Measurements from ENCODE around the gene VPS13A. TPM values are rescaled to one million over a fixed set of nuclear protein-coding genes. Genes with fewer than 3 reads are reported as not detected.

The VPS13A gene
- 10 to 100 TPM; 31.0 to 40.9 (median 35.3) TPM for polyA plus RNA-seq (ENCODE audit: insufficient read length in 4 of 4)

DNA sequence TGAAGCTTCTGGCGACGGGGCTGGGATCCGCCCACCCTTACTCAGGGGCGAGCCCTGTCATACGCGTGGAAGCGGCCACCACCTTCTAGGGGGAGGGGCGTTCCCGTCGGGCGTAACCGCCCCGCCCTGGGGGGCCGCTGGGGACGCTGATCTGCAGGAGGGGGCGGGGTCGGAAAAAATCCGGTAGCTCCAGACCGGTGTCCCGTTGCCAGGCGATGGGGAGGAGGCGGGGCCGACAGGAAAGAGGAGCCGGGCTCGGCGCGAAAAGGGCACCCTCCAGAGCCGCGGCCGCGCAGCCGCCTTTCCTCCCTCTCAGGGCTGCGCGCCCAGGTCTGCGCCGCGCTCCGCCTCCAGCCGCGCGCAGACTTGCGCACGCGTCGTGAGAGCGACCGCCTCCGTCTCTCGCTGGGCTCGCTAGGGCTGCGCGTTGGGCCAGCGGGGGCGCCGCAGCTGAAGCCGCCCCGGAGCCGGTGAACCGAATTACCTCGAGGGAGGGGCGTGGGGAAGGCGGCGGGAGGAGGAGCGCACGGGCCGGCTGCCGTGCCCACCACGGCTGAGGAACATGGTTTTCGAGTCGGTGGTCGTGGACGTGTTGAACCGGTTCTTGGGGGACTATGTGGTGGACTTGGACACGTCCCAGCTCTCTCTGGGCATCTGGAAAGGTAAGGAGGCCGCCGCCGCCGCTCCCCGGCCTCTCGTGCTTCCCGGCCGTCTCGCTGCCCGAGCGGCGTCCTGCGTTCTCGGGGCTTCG is at the start of gene VPS13A:
TSS of gene VPS13A (plus strand) at position 392 of the 751 bp plus-strand sequence. CDS start at position 563, 171 bp downstream.
- DNase-seq (ENCODE audit: low read depth in 4 of 4, low spot score in 3 of 4) = peak; percentile 83 to 88 (median 85)

DNA sequence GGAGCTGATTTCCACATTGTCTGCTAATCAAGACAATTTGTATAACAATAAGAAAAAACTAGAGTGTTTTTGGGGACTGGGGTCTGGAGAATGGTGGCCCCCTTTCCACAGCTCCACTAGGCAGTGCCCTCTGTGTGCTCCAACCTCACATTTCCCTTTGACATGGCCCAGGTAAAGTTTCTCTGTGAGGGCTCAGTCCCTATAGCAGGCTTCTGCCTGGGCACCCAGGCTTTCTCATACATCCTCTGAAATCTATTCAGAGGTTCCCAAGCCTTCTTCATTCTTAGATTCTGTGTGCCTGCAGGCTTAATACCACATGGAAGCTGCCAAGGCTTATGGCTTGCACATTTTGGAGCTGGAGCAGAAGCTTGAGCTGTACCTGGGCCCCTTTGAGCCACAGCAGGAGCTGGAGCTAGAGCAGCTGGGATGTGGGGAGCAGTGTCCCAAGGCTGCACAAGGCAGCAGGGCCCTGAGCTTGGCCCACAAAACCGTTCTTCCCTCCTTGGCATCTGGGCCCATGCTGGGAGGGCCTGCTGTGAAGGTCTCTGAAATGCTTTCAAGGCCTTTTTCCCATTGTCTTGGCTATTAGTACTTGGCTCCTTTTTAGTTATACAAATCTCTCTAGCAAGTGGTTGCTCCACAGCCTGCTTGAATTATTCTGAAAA is 49.1 kb upstream of the VPS13A start:
- no peak for DNase-seq (ENCODE audit: low read depth in 4 of 4, low spot score in 3 of 4)

DNA sequence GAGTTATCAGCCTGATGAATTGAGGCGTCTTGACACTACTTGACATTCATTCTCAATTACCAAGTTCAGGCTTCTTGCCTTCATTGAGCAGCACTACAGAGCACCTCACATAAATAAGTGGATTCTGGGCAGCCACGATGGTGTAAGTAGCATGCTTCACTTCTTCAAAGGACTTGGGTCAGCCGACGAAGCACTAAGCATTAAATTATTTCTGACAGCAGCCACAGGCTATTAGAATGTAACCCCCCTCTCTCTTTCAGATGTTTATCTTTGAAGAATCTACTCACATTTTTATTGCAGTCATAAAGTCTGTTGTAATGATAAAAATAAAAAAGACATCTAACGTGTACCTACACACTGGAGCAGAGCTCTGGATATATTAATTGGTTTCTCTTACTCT is 45.9 kb upstream of the VPS13A start:
- peak in 2 of 4 donors; percentile 5 to 8 for DNase-seq (ENCODE audit: low read depth in 4 of 4, low spot score in 3 of 4)

DNA sequence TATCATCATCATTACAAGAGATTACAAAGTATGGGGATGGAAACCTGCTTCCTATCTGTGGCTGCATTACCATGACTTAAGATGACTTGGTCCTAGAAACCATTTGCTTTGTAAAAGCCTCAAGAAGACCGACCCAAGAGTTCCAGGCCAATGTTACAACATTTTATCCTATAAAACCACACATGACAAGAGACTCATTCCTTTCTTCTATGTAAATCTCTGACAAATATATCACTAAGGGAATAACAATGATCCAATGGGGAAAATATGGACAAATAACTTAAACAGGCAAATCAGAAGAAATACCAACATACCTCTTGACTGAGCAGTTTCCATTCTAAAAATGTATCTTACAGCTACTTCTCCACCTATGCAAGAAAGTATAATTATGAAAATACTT is 44.3 kb upstream of the VPS13A start:
- DNase-seq (ENCODE audit: low read depth in 4 of 4, low spot score in 3 of 4) = no peak

DNA sequence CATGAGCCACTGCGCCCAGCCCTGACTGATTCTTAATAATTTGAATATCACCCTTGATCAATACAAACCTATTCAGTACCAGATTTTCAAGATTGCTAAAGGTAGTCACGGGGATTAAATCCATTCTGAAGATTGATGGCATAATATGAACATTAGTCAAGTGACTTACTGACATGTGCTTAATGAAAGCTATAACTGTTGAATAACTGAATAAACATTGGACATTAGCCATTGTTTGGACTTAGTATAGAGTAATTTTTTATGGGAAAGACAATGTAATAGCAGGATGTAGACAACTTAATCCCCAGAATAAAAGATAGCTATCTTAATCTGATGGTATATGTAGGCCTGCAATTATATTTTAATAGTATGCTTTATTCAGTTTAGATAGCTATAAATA is 35.0 kb upstream of the VPS13A start:
- no peak for DNase-seq (ENCODE audit: low read depth in 4 of 4, low spot score in 3 of 4)

DNA sequence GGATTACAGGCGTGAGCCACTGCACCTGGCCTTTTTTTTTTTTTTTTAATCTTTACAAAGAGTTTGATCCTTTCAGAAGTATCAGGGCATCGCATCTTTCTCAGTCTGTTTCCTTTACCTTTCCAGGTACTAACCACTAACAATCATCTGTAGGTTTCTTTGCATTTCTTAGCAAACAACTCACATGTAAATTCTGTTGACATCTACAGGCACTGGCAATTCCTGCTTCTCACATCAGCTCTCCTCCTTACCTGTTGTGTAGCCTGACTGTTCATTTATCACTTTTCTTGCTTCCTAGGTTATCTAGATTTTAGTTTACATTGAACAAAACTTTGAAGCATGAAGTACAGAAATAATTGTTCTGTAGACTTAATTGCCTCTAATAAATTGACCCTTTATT is 27.5 kb upstream of the VPS13A start:
- no peak for DNase-seq (ENCODE audit: low read depth in 4 of 4, low spot score in 3 of 4)

DNA sequence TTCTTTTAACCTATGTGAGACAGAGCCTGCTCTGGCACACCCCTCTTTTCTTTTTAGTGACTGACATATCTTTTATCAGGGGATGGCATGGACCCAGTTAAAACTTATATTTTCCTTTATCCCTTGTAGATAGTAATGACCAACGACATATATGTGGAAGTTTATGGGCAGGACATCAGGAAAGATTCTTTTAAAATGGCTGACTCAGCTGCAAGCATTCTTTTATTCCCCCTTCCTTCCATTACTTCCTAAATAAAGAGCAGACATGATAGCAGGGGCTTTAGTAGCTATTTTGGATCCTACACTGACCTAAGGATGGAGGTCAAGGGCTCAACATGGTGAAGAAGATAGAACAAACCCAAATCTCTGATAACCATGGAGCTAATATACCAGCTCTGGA is 25.0 kb upstream of the VPS13A start:
- DNase-seq (ENCODE audit: low read depth in 4 of 4, low spot score in 3 of 4) = no peak

DNA sequence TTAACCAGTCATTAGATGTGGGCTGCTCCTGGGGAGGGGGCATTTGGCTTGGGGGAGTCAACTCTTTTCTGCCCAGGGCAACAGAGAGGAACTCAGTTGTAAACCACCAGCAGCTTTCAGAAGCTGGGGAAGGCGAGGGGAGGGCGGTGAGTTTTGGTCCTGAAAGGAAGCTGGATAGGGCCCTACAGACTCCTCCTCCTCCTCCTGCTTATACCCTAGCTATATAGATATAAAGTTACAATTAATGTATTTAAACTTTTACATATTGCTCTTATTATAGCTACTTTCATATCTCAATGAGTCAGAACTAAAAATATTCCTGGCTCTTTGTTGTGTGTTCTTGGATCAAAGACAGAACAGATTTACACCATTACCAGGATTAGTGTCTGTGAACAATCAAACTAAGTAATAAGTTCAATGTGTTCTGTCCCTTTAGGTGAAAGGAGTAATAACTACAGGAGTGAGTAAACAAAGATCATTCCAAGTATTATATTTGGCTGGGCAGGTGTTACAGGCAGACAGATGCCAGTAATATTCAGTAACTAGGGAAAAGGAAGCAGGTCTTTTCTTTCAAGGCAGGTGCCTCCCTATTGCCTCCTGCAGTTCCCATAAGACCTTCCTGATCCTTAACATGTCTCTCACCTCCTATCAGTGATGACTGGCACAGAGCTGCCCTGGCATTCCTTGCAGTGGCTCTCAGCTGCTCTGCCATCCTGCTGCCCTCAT is 20.5 kb upstream of the VPS13A start:
- DNase-seq (ENCODE audit: low read depth in 4 of 4, low spot score in 3 of 4) = no peak

DNA sequence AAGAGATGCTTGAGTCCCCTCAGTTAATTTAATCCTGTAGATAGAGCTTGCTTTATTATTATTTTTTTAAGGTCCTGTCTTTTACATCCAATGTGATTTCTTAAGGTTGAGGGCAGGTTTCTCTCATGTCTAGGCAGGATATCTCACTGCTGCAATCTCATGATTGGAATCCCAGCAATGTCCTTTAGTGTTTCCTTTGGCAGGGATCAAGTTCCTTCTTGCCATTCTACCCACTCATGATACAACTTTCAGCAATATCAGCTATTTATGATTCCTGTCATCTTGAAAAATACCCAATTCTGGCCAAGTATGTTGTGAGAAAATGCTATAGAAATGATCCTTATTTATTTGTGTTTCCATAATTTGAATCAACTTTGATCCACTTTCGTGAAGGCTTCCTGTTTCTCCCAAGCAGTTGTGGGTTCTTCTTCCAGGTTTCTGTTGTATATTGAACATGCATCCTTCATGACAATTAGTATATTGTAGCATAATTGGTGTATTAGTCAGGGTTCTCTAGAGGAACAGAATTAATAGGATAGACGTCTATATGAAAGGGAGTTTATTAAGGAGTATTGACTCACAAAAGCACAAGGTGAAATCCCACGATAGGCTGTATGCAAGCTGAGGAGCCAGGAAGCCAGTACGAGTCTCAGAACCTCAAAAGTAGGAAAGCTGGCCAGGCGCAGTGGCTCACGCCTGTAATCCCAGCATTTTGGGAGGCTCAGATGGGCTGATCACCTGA is 18.4 kb upstream of the VPS13A start:
- DNase-seq (ENCODE audit: low read depth in 4 of 4, low spot score in 3 of 4) = no peak

DNA sequence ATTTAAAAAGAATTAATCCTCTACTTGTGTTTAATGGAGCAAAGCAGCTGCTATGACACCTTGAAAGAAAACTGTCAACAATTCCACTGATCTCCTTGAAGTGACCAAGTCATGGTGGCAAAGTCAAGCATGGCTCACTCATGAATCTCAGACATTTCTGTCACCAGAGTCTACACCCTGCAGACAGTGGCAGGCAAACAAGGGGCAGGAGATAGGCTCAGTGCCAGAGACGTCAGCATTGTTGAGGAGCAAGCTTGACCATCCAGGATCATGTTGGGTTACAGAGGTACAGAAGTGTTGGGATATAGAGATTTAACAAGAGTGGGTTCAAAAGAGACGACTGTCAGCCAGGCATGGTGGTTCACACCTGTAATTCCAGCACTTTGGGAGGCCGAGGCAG is 16.1 kb upstream of the VPS13A start:
- DNase-seq (ENCODE audit: low read depth in 4 of 4, low spot score in 3 of 4) = no peak

DNA sequence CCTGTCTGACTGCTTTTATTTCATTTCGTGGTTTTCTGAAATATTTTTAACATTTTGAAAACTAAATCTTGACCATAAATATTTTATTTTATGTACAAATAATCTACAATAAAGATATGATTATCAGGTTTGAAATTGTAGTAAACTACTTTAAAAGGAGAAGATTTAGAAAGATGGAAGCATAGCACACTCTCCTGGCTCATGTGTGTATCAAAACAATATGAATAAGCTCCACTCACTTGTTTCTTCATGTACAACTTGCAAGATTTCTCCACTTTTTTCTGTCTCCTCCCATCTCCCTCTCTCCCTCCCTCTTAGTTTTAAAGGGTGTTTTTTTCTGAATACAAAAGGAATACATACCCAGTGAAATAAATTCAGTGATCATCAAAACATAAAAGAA is 15.4 kb upstream of the VPS13A start:
- no peak for DNase-seq (ENCODE audit: low read depth in 4 of 4, low spot score in 3 of 4)

DNA sequence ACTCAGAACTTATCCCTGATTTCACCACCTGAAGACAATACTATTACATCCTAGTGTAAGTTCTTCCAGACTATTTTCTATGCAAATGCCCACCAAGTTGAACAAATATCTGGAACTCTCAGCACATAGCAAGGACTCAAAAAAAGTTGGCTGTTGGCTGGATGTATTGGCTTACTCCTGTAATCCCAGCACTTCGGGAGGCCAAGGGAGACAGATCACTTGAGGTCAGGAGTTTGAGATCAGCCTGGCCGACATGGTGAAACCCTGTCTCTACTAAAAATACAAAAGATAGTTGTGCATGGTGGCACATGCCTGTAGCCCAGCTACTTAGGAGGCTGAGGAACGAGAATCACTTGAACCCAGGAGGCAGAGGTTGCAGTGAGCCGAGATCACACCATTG is 15.0 kb upstream of the VPS13A start:
- DNase-seq (ENCODE audit: low read depth in 4 of 4, low spot score in 3 of 4) = no peak

DNA sequence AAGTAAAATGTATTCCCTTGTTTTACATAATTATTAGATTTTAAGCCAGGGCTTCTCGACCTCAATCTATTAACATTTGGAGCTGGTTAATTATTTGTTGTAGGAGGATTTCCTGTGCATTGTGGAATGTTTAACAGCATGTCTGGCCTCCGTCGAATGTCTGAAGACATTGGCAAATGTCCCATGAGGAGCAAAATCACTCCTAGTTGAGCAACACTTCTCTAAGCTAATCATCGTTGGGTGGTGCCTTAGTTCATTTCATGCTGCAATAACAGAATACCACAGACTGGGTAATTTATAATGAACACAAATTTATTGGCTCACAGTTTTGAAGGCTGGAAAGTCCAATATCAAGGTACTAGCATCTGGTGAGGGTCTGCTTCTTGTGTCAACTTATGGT is 13.4 kb upstream of the VPS13A start:
- DNase-seq (ENCODE audit: low read depth in 4 of 4, low spot score in 3 of 4) = no peak

DNA sequence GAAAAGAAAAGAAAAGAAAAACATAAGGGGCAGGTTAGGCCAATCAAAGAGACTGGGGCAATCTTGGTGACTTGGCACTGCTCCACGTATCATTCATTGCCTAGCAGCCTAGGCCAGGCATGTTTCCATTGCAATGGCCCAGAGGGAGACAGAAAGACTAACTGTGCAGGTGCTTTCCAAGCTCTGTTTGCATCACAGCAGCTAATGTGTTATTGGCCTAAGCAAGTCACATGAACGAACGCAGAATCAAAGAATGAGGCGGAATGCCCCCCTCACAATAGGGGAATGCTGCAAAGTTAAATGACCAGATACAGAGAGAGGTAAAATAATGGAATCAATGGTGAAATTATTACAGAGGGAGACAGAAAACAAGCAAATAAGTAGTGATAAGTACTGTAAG is 11.1 kb upstream of the VPS13A start:
- no peak for DNase-seq (ENCODE audit: low read depth in 4 of 4, low spot score in 3 of 4)

DNA sequence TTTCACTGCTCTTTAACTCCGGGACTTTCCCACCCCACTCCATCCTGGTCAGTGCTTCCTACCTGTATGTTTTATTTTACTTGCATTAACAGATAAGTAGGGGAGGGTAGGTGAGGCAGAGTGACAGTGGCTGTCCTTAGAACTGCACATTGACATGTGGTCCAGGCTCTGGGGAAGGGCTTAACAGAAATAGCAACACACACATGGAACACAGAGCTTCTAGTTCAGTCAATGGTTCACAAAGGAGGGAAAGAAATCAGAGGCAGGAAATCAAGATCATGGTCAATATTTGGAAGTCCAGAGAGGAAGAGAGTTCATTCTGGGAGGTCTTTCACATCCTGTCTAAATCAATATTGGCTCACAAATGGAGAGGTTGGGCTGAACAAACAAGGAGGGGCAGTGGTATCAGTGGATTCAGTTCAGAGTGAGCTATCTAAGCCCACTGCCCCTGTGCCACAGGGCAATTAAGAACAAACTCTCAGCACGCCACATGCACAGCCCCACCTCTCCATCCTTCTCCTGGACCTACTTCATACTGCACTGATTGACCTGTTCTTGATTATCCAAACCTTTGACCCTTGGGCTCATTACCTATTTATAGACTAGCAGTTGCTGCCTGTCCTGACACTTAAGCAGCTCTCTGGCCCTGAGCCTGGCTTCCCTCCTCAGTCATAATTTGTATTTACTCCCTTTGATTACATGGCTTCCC is 6.2 kb upstream of the VPS13A start:
- no peak for DNase-seq (ENCODE audit: low read depth in 4 of 4, low spot score in 3 of 4)

DNA sequence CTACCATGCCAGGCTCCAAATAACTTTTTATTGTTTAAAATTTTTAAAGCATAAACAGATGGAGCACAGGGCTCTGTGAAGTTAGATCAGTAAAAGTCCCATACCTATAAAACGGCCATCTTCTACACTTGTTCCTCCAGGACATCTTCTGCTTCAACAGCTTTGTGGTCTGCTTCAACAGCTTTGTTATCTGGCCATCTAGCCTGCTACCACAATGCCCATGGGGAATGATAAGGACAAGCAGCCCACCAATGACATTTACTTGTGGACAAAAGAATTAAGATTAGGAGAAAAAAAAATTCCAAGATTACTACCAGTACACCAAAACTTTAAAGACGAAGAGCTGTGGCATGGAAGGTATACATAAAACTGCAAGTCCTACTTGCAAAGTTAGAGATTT is 2.2 kb upstream of the VPS13A start:
- no peak for DNase-seq (ENCODE audit: low read depth in 4 of 4, low spot score in 3 of 4)

DNA sequence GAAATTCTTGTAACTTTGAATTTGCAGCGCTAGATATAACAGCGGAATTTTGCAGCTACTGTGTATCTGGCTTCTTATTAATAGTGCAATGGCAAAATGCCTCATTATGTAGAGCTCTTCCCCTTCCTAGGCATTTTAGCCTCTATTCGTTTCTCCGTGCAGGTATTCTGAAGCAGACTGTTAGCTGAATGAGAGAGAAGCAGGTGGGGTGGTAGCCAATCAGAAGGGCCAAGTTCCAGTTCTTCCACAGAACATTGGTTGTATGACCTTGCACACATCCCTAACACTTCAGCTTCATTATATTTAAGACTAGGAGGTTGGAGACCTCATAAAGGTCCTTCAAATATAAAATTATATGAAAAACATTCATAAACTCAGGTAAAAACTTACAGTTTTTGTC is 1.2 kb upstream of the VPS13A start:
- DNase-seq (ENCODE audit: low read depth in 4 of 4, low spot score in 3 of 4) = no peak

DNA sequence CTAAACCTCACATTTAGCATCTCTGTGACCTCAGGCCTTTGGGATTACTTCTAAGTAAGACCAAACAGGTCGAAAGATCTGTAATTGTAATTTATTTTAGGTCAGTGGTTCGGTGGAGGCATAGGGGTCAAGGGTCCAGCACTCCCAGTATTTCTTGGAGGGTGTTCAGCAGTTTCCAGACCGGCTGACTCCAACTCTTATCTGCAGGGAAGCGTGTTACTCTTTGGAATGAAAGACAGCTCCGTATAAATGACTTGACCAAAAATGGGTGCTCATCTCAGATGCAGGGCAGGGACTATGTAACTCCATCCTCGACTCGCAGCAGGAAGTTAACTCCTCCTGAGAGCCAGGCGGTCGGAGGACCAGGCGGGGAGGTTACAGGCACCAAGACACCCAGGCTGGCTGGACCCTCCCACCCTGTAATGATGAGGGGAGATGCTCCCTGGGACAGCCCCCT is 620 bp upstream of the VPS13A start:
- no peak for DNase-seq (ENCODE audit: low read depth in 4 of 4, low spot score in 3 of 4)

DNA sequence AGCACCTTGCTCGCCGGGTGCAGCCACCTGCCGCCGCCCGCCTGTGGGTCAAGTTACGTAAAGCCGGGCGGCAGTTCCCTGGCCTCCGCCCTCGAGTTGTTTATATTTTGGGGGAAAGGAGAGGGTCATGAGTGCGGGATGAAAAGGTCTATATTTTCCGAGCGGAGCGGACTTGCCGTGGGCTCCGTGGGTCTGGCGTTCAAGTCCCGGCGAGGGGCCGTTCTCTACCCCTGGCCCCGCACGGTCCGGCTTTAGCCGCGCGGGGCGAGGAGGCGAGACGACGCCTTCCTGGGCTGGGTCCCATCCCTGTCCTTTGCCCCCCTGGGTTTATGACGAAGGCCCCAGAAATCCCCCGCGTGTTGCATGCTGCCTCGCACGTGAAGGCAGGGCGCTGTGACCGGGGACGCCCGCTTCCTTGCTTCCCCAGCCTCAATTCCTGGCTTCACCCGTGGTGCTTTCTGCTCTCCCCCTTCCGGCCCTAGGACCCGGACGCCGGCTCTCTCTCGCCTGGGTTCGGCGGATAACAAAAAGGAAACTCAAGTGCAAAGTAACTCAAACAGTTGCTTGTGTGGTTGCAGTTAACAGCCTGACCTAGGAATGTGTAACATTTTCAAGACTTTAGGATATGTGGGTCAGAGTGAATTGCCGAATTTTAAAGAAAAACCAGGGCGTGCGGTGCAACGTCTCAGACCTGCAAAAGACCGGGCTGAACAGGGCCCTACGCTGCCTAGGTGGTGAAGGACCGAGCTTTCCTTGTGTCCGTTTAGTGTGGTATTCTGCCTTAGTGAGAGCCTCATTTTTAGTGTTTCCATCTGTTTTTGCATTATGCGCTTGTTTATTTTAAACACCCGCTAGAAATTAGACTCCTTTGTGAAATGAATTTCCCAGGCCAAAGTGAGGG is 810 bp downstream of the VPS13A start:
- DNase-seq (ENCODE audit: low read depth in 4 of 4, low spot score in 3 of 4) = peak in 2 of 4 donors; percentile 22 to 41

Measured in right renal pelvis (tissue), 4 donors.